Measurements from ENCODE around the gene OPCML. TPM values are rescaled to one million over a fixed set of nuclear protein-coding genes. Genes with fewer than 3 reads are reported as not detected.

The OPCML gene
- total and polyA plus RNA-seq, 2 donors (not counting 1 experiment from before 2014, with no cell fraction given) = not detected

- Mint-ChIP-seq H3K27me3 (no peaks in the 10 kb centered on the region), H3K4me1 (no peaks in the 10 kb centered on the region), H3K27ac (no peak overlapping the region), H3K4me3 (no peak overlapping the region), H3K9me3 (ENCODE audit: insufficient read depth) (no peaks in the 10 kb centered on the region)
- Histone ChIP-seq H3K9ac (ENCODE audit: low read length) (no peak overlapping the region), H3K36me3 (replicated peaks in 1 of 2; ENCODE audit: control extremely low read depth in 1 of 2, control insufficient read depth in 1 of 2, extremely low read depth in 1 of 2, insufficient read depth in 2 of 2, low read length in 1 of 2) (no peaks in the 10 kb centered on the region), H3K4me1 (ENCODE audit: control insufficient read depth in 2 of 2, insufficient read depth in 2 of 2, low read length in 2 of 2) (no peaks in the 10 kb centered on the region), H3K4me3 (ENCODE audit: control extremely low read depth in 1 of 5, extremely low read depth in 1 of 5, insufficient read depth in 1 of 5, low read depth in 2 of 5, low read length in 4 of 5) (no peak overlapping the region), H4K20me1 (ENCODE audit: control insufficient read depth, insufficient read depth, low read length, poor library complexity, severe bottlenecking) (no peaks in the 10 kb centered on the region), H3K27me3 (replicated peaks in 1 of 4; ENCODE audit: control extremely low read depth in 1 of 4, control insufficient read depth in 3 of 4, insufficient read depth in 4 of 4, low read length in 3 of 4) (no peaks in the 10 kb centered on the region), H3K79me2 (ENCODE audit: control insufficient read depth, insufficient read depth, low read length) (no peaks in the 10 kb centered on the region), H3K4me2 (replicated peaks; ENCODE audit: low read depth, low read length, poor library complexity, severe bottlenecking) (no peak overlapping the region), H2AFZ (ENCODE audit: insufficient read depth, low read depth, low read length, poor library complexity, severe bottlenecking) (no peak overlapping the region), H3K27ac (ENCODE audit: low read length in 2 of 2) (no peak overlapping the region), H3K9me3 (ENCODE audit: control extremely low read depth in 1 of 3, control insufficient read depth in 2 of 3, insufficient read depth in 1 of 3, low read length in 2 of 3) (no peaks in the 10 kb centered on the region)
- WGBS (ENCODE audit: insufficient coverage) = 100% methylated on average over 1 of the region's 1 CpG
- ATAC-seq (ENCODE audit: low read depth) (no peak), DNase-seq (no peak)
- TF ChIP-seq EZH2 (IDR thresholded peaks at IDR 0.05; ENCODE audit: borderline replicate concordance, insufficient read depth, low read depth, low read length, poor library complexity, severe bottlenecking) = no peak
- no peak for TF ChIP-seq CTCF (IDR thresholded peaks at IDR 0.05)
- intact Hi-C loops (cut with micrococcal nuclease) = no loop called here
- ChIA-PET POLR2A (no interaction called here), CTCF (no interaction called here)
Observed at GRCh38 chr11:133467686-133468085, 64.6 kb downstream of the OPCML start.

- POLR2A ChIA-PET = no interaction called here
- ATAC-seq (ENCODE audit: low read depth) = no peak
Observed at GRCh38 chr11:133443206-133443747, 89.0 kb downstream of the OPCML start.

More at GRCh38 chr11:133443206-133443747, 89.0 kb downstream of the OPCML start:
- no peaks in the 10 kb centered on the region for H3K27me3 Mint-ChIP-seq
- WGBS (ENCODE audit: insufficient coverage) = no CpG with 5 or more reads among the region's 4 CpGs
- no peak overlapping the region for H3K27ac ChIP-seq (ENCODE audit: low read length in 2 of 2)
- no peaks in the 10 kb centered on the region for H3K27me3 ChIP-seq (replicated peaks in 1 of 4; ENCODE audit: control extremely low read depth in 1 of 4, control insufficient read depth in 3 of 4, insufficient read depth in 4 of 4, low read length in 3 of 4)
- no peaks in the 10 kb centered on the region for H3K79me2 ChIP-seq (ENCODE audit: control insufficient read depth, insufficient read depth, low read length)
- H3K9me3 Mint-ChIP-seq (ENCODE audit: insufficient read depth) = no peaks in the 10 kb centered on the region
- no peak overlapping the region for H3K9ac ChIP-seq (ENCODE audit: low read length)
- H3K4me3 Mint-ChIP-seq = no peak overlapping the region
- CTCF ChIA-PET = no interaction called here
- H3K27ac Mint-ChIP-seq = no peak overlapping the region
- no peak overlapping the region for H2AFZ ChIP-seq (ENCODE audit: insufficient read depth, low read depth, low read length, poor library complexity, severe bottlenecking)
- TF ChIP-seq EZH2 (IDR thresholded peaks at IDR 0.05; ENCODE audit: borderline replicate concordance, insufficient read depth, low read depth, low read length, poor library complexity, severe bottlenecking) = no peak
- no peak for TF ChIP-seq CTCF (IDR thresholded peaks at IDR 0.05)
- no peaks in the 10 kb centered on the region for H3K36me3 ChIP-seq (replicated peaks in 1 of 2; ENCODE audit: control extremely low read depth in 1 of 2, control insufficient read depth in 1 of 2, extremely low read depth in 1 of 2, insufficient read depth in 2 of 2, low read length in 1 of 2)
- no peak overlapping the region for H3K4me2 ChIP-seq (replicated peaks; ENCODE audit: low read depth, low read length, poor library complexity, severe bottlenecking)
- no peaks in the 10 kb centered on the region for H3K9me3 ChIP-seq (ENCODE audit: control extremely low read depth in 1 of 3, control insufficient read depth in 2 of 3, insufficient read depth in 1 of 3, low read length in 2 of 3)
- no peaks in the 10 kb centered on the region for H3K4me1 Mint-ChIP-seq
- DNase-seq = no peak
- intact Hi-C loops (cut with micrococcal nuclease) = no loop called here
- no peak overlapping the region for H3K4me3 ChIP-seq (ENCODE audit: control extremely low read depth in 1 of 5, extremely low read depth in 1 of 5, insufficient read depth in 1 of 5, low read depth in 2 of 5, low read length in 4 of 5)
- H3K4me1 ChIP-seq (ENCODE audit: control insufficient read depth in 2 of 2, insufficient read depth in 2 of 2, low read length in 2 of 2) = no peaks in the 10 kb centered on the region
- H4K20me1 ChIP-seq (ENCODE audit: control insufficient read depth, insufficient read depth, low read length, poor library complexity, severe bottlenecking) = no peaks in the 10 kb centered on the region
